NCI-H82 treated with DMSO at 0.1 percent for 48 hours (cell line): Measurements from ENCODE around the gene SNRNP48.
A peak's percentile ranks its signal among the peaks of the same experiment; 100 is the strongest.

ENCODE experiments used
- DNase-seq: peaks from one replicate; lab custom pipeline; 2025; ENCODE audit not compliant: unreplicated experiment; lab: John Stamatoyannopoulos, UW

The SNRNP48 gene

DNA sequence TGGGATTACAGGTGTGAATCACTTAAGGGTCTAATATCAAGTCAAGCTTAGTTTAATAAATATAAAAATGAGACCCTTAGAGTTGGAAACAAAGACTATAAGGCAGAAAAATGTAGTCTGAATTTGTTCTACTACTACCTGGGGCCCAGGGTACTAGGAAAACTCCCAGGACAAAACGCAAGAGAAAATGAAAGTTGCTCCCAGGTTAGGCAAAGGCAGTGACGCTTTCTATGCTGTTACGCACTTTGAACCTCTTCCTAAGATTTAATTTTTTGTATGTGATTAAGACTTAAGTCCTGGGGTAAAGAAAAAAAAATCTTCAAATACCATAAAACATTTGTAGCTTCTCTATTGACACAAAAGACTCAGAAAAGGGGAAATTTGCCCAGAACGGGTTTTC, 31.2 kb upstream of the SNRNP48 start:
- no peak for DNase-seq

- DNase-seq = no peak
Measured at GRCh38 chr6:7559196-7559595, 30.8 kb upstream of the SNRNP48 start.

DNA sequence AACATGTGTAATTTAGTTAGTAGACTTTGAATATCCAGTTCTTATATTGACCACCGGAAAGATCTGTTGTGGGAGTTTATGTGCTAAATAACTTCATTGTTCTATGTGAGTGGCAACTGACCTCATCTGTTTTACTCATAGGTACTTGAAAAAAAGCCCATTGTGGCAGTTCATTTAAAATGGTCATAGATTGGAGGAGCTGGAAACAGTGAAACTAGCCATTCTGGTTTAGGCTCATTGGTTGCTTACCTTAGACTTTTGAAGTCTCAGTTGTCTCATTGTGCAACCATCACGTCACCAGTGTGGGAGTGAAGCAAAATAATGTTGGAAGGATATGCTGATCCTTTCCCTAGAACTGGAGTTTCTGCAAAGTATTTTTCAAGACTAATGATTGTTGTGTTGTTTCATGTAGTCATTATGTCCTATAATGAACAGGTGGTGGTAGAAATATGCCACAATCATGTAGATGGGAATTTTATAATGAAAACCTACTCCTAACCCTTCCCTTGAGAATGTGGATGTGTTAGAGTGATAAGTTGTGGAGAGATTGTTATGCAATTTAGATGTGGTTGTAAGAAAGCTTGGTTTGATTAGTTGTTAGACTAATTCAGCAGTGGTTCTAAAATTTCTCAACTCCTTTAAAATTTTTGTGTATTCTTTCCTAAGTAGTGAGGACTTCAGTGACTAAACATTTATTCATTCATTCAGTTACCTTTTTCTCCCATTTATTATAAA, 30.2 kb upstream of the SNRNP48 start:
- DNase-seq = no peak

DNA sequence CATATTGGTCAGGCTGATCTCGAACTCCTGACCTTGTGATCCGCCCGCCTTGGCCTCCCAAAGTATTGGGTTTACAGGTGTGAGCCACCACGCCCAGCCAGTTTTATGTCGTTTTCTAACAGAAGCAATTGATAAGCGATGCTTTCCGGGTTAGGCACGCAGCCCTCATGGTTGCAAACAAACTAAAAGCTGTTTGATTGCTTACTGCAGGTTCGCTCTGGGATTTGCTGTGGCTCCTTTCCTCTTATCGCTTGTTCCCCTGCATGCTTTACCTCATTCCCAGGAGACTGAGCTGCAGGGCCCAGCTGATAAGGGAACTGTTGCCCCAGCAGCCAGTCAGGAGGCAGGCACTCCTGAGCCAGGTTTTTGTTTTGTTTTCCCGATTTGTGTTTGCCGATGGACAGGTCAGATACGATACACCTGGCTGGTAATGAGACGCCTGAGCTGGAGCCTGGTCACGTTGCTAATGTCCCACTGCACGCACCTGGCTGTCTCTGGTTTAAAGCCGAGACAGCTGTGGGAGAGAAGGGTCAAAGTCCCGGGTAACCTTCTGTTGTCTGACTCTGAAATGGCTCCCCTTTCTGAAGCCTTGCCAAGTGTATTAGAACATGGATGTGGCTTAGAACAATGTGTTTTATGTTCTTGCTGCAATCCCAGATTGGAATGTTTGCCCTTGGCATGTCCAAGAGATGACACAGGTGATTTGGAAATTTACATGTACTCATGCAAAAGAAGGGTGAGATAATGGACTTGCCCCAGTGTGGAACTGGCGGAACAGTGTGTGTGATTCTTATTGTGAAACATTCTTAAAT, 28.6 kb upstream of the SNRNP48 start:
- DNase-seq = no peak

DNA sequence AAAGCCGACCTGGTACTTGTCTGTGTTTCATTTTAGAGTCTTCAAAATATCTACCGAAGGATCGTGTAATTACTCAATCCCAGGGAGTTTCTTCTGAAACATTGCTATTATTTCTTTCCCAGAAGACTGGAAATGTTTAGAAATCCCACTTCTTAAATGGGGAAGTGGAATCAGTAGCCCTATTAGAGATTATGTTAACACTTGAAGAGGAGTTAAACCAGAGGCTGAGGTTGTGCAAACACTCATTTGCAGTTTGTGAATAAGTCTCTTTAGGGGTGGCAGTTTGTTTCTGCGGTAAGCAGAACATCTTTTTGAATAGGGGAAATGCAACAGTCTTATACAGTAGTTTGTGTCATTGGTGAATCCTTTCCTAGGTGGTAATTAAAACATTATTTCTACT, 27.2 kb upstream of the SNRNP48 start:
- no peak for DNase-seq

DNA sequence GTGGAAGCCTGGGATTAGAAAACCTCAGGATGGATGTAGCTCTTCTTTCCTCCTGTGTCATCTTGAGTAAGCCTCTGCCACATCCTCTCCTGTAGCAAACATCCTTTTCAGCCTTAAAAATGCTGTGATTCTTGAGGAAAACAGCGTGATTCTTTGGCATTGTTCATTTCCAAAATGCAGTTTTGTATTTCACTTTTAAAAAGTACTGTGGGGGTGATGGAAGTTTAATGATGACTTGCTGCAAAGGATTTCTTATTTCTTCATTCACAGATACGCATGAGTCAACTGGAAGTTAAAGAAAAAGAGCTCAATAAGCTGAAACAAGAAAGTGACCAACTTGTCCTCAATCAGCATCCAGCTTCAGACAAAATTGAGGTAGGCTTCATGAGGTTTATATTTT, 23.9 kb upstream of the SNRNP48 start:
- no peak for DNase-seq

DNA sequence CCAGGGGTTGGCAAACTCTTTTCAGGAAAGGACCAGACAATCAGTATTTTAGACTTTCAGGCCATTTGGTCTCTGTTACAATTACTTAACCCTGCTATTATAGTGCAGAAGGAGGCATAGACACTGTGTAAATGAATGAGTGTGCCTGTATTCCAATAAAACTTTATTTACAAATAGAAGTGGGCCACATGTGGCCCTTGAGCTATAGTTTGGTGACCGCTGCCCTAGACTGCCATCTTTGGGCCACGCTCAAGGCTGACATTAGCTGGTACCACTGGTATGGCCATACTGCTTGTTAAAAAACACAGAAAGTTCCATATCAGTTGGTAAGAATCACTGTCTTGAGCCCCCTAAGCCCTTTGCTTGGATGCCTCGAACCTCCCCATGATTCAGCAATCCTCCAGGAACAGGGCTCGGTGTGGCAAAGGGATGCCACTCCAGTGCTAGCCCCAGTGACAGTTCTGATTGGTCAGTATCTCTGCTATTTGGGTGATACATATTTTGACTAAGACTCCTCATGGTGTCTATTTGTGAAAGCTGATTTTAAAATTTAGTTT, 23.3 kb upstream of the SNRNP48 start:
- DNase-seq = no peak

- DNase-seq = no peak
Measured at GRCh38 chr6:7568021-7568420, 22.0 kb upstream of the SNRNP48 start.

DNA sequence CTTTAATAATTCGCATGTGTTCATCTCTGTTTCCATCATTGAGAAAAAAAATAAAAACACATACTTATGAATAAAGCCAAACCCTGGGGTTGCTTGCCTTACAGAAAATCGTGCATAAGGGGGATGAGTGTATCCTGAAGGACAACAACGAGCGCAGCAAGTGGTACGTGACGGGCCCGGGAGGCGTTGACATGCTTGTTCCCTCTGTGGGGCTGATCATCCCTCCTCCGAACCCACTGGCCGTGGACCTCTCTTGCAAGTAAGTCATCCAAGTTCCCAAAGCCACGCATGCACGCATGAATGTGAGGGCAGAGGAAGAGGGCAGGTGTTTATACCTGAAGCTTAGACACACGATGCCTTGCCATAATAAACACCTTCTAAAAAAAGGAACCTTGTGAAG, 20.9 kb upstream of the SNRNP48 start:
- DNase-seq = no peak

DNA sequence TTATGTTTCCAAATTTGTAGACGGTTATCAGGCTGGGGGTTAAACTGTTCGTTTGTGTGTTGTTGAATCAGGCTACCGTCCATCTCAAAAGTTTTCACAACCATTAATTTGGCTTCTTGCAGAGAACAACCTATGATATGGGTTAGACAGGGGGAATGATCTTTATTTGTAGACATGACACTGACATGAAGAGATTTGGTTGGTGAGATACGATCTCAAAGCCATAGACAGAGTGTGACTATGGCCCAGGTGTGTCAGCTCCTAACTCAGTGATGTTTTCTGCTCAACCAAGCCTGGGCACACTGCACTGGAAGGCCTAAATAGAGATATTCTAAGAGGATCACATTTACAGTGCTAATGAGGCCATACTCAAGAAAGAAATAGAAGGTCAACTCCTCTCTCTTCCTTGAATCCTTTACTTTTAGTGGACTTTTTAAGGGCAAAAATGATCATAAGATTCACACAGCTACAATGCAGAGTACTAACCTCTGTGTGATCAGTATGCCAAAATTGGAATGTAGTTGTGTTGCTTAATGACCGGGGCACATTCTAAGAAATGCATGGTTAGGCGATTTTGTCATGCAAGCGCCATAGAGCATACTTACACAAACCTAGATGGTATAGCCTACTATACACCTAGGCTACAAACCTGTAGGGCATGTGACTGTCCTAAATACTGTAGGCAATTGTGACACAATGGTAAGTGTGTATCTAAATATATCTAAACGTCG, 17.6 kb upstream of the SNRNP48 start:
- DNase-seq = no peak

DNA sequence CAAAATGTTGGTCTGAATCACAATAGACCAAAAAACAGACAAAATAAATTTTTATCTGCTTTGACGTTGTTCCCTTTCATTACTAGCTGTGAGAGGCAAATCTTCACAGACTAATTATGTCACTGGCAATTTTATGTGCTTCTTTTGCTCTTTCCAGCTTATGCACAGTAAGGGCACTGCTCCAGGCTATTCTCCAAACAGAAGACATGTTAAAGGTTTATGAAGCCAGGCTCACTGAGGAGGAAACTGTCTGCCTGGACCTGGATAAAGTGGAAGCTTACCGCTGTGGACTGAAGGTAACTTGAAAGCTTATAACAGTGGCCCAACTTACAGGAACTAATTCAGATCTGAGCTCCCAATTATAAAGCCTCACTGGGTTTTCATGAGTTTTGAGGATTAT, 15.5 kb upstream of the SNRNP48 start:
- DNase-seq = no peak

- no peak for DNase-seq
Measured at GRCh38 chr6:7578516-7578915, 11.5 kb upstream of the SNRNP48 start.

DNA sequence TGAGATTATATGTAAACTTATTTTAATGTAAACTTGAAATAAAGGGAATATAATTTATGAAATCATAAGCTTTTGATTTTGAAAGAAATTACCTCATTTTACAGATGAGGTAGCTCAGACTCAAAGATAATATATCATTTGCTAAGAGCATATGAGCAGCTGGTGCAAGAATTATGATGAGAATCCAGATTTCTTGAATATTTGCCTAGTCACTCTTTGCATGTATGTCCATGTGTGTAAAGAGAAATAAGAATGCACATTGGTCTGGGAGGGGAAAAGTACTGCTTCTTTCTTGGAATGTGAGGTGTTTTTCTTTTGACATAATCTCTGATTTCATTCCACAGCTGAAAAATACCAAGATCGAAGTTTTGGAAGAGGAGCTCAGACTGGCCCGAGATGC, 11.1 kb upstream of the SNRNP48 start:
- no peak for DNase-seq

DNA sequence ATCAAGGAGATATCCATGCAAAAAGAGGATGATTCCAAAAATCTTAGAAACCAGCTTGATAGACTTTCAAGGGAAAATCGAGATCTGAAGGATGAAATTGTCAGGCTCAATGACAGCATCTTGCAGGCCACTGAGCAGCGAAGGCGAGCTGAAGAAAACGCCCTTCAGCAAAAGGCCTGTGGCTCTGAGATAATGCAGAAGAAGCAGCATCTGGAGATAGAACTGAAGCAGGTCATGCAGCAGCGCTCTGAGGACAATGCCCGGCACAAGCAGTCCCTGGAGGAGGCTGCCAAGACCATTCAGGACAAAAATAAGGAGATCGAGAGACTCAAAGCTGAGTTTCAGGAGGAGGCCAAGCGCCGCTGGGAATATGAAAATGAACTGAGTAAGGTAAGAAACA, 10.1 kb upstream of the SNRNP48 start:
- no peak for DNase-seq

GRCh38 chr6:7580537-7580926, 9.5 kb upstream of the SNRNP48 start:
- no peak for DNase-seq

DNA sequence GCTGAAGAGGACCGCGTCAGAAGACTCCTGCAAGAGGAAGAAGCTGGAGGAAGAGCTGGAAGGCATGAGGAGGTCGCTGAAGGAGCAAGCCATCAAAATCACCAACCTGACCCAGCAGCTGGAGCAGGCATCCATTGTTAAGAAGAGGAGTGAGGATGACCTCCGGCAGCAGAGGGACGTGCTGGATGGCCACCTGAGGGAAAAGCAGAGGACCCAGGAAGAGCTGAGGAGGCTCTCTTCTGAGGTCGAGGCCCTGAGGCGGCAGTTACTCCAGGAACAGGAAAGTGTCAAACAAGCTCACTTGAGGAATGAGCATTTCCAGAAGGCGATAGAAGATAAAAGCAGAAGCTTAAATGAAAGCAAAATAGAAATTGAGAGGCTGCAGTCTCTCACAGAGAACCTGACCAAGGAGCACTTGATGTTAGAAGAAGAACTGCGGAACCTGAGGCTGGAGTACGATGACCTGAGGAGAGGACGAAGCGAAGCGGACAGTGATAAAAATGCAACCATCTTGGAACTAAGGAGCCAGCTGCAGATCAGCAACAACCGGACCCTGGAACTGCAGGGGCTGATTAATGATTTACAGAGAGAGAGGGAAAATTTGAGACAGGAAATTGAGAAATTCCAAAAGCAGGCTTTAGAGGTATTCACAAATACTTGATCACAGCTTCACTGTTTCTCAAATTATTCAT, 8.9 kb upstream of the SNRNP48 start:
- DNase-seq = no peak

DNA sequence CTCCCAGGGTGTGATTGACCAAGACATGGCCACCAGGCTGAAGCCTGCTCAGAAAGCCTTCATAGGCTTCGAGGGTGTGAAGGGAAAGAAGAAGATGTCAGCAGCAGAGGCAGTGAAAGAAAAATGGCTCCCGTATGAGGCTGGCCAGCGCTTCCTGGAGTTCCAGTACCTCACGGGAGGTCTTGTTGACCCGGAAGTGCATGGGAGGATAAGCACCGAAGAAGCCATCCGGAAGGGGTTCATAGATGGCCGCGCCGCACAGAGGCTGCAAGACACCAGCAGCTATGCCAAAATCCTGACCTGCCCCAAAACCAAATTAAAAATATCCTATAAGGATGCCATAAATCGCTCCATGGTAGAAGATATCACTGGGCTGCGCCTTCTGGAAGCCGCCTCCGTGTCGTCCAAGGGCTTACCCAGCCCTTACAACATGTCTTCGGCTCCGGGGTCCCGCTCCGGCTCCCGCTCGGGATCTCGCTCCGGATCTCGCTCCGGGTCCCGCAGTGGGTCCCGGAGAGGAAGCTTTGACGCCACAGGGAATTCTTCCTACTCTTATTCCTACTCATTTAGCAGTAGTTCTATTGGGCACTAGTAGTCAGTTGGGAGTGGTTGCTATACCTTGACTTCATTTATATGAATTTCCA, 4.6 kb upstream of the SNRNP48 start:
- no peak for DNase-seq

GRCh38 chr6:7587631-7588100, 2.3 kb upstream of the SNRNP48 start:
- peak; percentile 11 for DNase-seq

DNA sequence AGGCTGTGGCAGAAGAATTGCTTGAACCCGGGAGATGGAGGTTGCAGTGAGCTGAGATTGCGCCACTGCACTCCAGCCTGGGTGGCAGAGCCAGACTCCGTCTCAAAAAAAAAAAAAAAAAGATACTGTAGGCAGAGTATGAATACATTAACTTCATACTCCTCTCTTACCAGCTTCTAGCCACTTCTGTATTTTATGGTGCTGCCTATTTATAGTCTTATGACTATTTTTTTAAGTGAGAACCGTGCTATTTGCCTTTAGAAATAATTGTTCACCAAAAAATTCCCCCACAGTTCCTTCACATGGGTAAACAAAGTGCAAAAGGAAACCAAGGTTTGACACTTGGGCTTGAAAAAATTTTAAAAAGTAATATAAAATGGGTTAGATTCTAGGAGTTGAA, 1.5 kb upstream of the SNRNP48 start:
- DNase-seq = no peak

- no peak for DNase-seq
Measured at GRCh38 chr6:7589221-7589620, 777 bp upstream of the SNRNP48 start.
